ENCODE measurements around the gene D2HGDH.

GRCh38 chr2:241755166-241755565 is 20.7 kb downstream of the D2HGDH start:
- TF ChIP-seq CTCF (IDR thresholded peaks at IDR 0.05) = no peak
- no peak for TF ChIP-seq POLR2A (IDR thresholded peaks at IDR 0.05)

Measured in thyroid gland (tissue), 4 donors.